Measurements from ENCODE around the gene EXOC1L.

- TF ChIP-seq CTCF (conservative IDR thresholded peaks at IDR 0.05; ENCODE audit: low read length) (no peak), EZH2phosphoT487 (IDR thresholded peaks at IDR 0.05; ENCODE audit: borderline replicate concordance) (no peak)
Measured at GRCh38 chr4:55817691-55818090, 1.9 kb upstream of the EXOC1L start.
